Measurements from ENCODE around the gene TLE7.

TLE7 gene

DNA sequence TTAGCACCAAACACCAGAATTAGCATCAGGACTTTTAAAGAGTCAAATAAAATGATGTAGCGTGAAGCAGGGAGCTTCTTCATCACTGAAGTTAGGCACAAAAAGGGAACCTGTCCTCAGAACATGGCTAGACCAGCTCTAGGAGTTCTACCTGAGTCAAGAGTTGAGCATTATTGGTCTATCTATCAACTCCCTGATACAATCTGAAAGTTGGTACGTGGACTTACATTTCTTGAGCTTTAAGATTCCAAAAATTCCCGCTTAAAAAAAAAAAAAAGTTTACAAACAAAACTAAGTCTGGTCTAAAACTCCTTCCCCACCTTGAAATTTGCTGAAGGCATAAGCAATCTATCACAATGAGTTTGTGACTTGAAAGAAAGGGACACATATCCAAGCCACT is 12.3 kb downstream of the TLE7 start:
- DNase-seq (ENCODE audit: low read depth): no peak
- TF ChIP-seq, protein P1, sequence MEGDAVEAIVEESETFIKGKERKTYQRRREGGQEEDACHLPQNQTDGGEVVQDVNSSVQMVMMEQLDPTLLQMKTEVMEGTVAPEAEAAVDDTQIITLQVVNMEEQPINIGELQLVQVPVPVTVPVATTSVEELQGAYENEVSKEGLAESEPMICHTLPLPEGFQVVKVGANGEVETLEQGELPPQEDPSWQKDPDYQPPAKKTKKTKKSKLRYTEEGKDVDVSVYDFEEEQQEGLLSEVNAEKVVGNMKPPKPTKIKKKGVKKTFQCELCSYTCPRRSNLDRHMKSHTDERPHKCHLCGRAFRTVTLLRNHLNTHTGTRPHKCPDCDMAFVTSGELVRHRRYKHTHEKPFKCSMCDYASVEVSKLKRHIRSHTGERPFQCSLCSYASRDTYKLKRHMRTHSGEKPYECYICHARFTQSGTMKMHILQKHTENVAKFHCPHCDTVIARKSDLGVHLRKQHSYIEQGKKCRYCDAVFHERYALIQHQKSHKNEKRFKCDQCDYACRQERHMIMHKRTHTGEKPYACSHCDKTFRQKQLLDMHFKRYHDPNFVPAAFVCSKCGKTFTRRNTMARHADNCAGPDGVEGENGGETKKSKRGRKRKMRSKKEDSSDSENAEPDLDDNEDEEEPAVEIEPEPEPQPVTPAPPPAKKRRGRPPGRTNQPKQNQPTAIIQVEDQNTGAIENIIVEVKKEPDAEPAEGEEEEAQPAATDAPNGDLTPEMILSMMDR (IDR thresholded peaks at IDR 0.05; ENCODE audit: insufficient read depth, low read depth, low read length, missing control alignments): no peak

DNA sequence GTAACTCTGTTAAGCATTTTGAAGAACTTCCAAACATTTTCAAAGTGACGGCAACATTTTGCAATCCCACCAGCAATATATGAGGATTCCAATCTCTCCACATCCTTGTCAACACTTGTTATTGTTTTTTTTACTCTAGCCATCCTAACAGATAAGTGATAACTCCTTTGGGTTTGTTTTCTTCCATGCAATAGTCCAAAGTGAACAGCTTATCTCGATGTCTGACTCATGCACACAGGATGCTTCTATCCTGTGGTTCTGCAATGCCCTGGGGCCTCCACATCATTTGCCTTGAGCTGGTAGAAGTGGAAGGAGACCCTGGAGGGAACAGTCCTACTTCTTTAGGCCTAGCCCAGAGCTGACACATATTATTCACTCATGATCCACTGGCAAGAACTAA is 13.0 kb downstream of the TLE7 start:
- no peak overlapping the region for H3K4me3 ChIP-seq (ENCODE audit: low read depth, low read length)
- TF ChIP-seq, protein P1 (IDR thresholded peaks at IDR 0.05; ENCODE audit: insufficient read depth, low read depth, low read length, missing control alignments): no peak
- DNase-seq (ENCODE audit: low read depth): no peak

More for the DNA sequence above, 12.3 kb downstream of the TLE7 start:
- no peak overlapping the region for H3K4me3 ChIP-seq (ENCODE audit: low read depth, low read length)

DNA sequence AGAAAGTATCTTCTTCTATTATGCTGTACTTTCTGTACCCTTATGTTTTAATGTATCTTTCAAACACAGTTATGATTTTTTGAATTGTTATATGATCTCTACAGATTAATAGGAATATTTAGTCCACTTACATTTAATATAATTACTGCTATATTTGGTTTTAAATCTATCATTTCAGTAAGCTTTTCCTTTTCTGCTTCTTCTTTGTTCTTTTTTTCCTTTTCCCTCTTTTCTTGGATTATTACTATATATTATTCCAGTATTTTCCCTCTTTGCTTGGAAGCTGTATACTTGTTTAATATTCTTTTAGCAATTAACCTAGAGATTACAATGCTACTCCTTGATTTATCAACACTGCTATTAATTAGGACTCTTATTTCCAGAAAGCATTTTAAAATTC is 13.5 kb downstream of the TLE7 start:
- no peak for DNase-seq (ENCODE audit: low read depth)
- no peak overlapping the region for H3K4me3 ChIP-seq (ENCODE audit: low read depth, low read length)
- TF ChIP-seq, protein P1 (IDR thresholded peaks at IDR 0.05; ENCODE audit: insufficient read depth, low read depth, low read length, missing control alignments): no peak

DNA sequence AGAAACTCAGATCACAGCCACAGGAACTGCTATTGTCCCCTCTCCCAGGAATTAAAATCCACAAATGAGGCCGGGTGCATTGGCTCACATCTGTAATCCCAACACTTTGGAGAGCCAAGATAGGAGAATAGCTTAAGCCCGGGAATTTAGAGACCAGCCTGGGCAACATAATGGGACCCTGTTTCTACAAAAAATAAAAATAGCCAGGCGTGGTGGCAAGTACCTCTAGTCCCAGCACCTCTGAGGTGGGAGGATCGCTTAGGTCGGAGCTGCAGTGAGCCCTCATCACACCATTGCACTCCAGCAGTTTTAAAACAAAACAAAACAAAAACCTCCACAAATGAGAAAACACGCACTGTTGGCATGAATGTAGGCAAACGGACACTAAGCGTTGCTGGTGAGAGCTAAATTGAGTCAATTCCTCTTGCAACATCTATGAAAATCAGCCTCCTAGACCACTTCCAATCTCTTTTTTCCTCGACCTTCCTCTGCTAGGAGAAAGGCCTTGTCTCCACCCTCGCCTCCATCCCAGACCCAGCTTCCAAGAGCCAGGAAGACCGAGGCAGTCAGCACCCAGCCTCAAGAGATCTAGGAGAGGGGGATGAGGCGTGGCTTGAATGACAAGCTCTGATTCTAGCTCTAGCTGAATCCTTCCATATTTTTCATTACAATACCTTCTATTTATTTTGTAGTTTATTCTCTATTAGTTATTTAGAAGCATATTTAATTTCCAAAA is 14.8 kb downstream of the TLE7 start:
- no peak for DNase-seq (ENCODE audit: low read depth)
- H3K4me3 ChIP-seq (ENCODE audit: low read depth, low read length): no peak overlapping the region
- TF ChIP-seq, protein P1 (IDR thresholded peaks at IDR 0.05; ENCODE audit: insufficient read depth, low read depth, low read length, missing control alignments): no peak

DNA sequence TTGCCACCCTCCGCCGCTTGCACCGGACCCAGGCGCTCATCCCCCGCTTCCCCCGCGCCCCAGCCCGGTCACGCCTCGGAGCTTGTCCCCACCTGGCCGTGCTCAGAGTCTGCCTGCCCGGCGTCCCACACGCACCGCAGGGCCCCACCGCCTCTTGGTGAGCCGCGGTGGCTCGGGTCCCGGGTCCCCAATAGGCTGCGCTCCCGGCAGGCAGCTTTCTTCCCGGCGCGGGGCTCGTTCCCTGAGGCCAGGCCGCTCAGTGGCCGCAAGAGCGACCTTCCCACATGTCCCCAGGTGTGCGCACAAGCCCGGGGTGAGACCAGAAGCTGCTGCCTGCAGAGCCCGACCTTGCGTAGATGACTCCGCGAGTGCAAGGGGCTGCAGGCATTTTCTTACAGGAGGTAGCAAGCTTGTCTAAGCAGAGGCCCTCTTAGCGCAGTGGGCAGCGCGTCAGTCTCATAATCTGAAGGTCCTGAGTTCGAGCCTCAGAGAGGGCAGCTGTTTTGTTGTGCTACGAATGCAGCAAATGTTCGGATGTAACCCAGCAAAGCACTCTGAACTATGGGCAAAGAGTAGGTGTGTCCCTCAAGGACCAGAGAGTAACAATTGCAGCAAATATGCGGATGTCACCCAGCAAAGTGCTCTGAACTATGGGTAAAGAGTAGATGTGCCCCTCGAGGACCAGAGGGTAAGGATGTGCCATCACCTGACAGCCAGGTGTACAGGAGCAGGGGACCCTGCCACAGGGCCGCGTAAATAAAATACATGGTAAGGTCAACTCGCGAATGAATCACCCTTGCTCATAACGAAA is 15.6 kb downstream of the TLE7 start:
- H3K4me3 ChIP-seq (ENCODE audit: low read depth, low read length): peak overlapping the region; percentile 28; the same call in 1 of the 2 replicates
- DNase-seq (ENCODE audit: low read depth): peak; percentile 89
- TF ChIP-seq, protein P1 (IDR thresholded peaks at IDR 0.05; ENCODE audit: insufficient read depth, low read depth, low read length, missing control alignments): no peak

DNA sequence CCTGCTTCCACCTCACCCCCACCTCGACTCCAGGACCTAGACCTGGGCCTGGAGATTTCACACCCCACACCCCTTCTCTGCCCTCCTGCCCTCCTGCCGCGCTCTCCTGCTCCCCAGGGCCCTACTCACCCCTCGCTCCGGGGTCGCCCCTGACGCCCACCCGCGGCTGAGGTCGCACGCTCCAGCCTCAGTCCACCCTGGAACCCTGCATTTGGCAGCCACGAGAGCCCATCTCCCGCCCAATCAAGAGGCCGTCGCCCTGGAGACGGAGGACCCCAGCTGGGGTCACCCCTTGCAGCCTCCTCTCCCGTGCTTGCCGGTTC is 16.1 kb downstream of the TLE7 start:
- H3K4me3 ChIP-seq (ENCODE audit: low read depth, low read length): no peak overlapping the region
- no peak for DNase-seq (ENCODE audit: low read depth)
- TF ChIP-seq, protein P1 (IDR thresholded peaks at IDR 0.05; ENCODE audit: insufficient read depth, low read depth, low read length, missing control alignments): no peak
